Measurements from ENCODE around the gene CRTC1.

CRTC1 gene

DNA sequence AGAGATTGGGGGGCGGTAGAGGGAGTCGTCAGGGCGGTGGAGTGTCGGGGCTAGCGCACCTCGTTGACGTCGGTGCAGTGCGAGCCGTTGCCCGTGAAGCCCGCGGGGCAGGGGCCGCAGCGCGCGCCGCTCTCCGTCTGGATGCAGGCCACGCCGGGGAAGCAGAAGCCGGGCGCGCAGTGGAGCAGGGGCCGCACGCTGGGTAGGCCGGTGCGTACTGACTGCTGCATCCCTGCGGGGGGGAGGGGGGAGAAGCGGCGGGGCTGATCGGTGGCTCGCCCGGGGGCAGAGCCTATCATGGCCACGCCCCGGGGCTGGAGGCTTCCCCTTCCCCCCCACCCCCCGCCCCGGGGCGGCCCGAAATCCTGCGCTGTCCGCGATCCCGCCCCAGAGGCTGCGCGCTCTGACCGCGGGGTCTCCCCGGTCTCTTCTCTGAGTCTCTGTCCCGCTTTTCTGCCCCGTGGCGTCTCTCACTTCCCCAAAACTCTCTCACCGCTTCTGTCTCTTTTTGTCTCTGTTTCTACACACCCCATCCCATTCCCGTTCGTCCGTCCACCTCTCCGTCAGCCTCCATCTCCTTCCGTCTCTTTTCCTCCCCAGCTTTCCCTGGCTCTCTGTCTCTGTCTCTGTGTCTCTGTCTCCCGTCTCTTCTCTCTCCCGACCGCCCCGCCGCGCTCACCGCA lies 106.5 kb downstream of the CRTC1 start:
- TF ChIP-seq ZNF565 (CRISPR knock-in tag; conservative IDR thresholded peaks at IDR 0.05; ENCODE audit: low read depth) (no peak), PPARA (CRISPR knock-in tag; IDR thresholded peaks at IDR 0.05; ENCODE audit: borderline replicate concordance) (no peak), ZFP30 (CRISPR knock-in tag; IDR thresholded peaks at IDR 0.05) (no peak), BACH2 (CRISPR knock-in tag; IDR thresholded peaks at IDR 0.05; ENCODE audit: borderline replicate concordance) (no peak), ZFP3 (CRISPR knock-in tag; IDR thresholded peaks at IDR 0.05) (no peak), ZC3H10 (CRISPR knock-in tag; IDR thresholded peaks at IDR 0.05) (no peak), SNAI2 (CRISPR knock-in tag; IDR thresholded peaks at IDR 0.05) (no peak)
- TF ChIP-seq, protein P1, sequence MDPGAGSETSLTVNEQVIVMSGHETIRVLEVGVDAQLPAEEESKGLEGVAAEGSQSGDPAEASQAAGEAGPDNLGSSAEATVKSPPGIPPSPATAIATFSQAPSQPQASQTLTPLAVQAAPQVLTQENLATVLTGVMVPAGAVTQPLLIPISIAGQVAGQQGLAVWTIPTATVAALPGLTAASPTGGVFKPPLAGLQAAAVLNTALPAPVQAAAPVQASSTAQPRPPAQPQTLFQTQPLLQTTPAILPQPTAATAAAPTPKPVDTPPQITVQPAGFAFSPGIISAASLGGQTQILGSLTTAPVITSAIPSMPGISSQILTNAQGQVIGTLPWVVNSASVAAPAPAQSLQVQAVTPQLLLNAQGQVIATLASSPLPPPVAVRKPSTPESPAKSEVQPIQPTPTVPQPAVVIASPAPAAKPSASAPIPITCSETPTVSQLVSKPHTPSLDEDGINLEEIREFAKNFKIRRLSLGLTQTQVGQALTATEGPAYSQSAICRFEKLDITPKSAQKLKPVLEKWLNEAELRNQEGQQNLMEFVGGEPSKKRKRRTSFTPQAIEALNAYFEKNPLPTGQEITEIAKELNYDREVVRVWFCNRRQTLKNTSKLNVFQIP (CRISPR knock-in tag; IDR thresholded peaks at IDR 0.05; ENCODE audit: borderline replicate concordance, low read depth) = no peak

GRCh38 chr19:18790566-18791314 lies 107.3 kb downstream of the CRTC1 start, which contains the start of gene COMP:
Gene COMP (minus strand): TSS chr19:18791305. CDS start chr19:18791269, 36 bp downstream.
- no peak; the same call in 1 of the 3 replicates for ATAC-seq
- TF ChIP-seq, protein P2, sequence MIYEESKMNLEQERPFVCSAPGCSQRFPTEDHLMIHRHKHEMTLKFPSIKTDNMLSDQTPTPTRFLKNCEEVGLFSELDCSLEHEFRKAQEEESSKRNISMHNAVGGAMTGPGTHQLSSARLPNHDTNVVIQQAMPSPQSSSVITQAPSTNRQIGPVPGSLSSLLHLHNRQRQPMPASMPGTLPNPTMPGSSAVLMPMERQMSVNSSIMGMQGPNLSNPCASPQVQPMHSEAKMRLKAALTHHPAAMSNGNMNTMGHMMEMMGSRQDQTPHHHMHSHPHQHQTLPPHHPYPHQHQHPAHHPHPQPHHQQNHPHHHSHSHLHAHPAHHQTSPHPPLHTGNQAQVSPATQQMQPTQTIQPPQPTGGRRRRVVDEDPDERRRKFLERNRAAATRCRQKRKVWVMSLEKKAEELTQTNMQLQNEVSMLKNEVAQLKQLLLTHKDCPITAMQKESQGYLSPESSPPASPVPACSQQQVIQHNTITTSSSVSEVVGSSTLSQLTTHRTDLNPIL (CRISPR knock-in tag; IDR thresholded peaks at IDR 0.05; ENCODE audit: low read depth) = no peak
- TF ChIP-seq BACH2 (CRISPR knock-in tag; IDR thresholded peaks at IDR 0.05; ENCODE audit: borderline replicate concordance) = no peak

More for the DNA sequence above, 106.5 kb downstream of the CRTC1 start:
- ATAC-seq = 0 out of 3 replicates have a peak, but pooled peaks have one; percentile 3

GRCh38 chr19:18791315-18791678 lies 107.8 kb downstream of the CRTC1 start:
- ATAC-seq = no peak
- no peak for TF ChIP-seq TOX (CRISPR knock-in tag; IDR thresholded peaks at IDR 0.05; ENCODE audit: borderline replicate concordance)
- TF ChIP-seq CSDC2 (CRISPR knock-in tag; IDR thresholded peaks at IDR 0.05) = no peak
- no peak for TF ChIP-seq SNAI2 (CRISPR knock-in tag; IDR thresholded peaks at IDR 0.05)
- no peak for TF ChIP-seq ZNF8 (CRISPR knock-in tag; IDR thresholded peaks at IDR 0.05)

DNA sequence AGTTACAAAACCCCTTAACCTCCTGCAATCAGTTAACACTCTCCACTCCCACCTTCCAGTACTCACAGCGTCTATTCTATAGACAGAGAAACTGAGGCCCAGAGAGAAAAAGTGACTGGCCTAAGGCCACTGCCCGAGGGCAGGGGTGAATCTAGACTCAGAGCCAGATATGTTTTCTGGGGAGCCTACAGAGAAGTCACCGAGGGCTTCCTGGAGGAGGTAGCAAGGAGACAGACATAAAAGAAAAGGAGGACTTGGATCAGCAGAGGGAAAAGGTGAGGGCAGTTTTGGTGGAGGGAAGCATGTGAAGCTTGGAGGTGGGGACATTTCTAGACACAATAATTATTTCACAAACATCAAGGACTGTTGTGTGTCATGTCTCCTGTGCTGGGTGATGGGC lies 109.2 kb downstream of the CRTC1 start:
- TF ChIP-seq RARB (CRISPR knock-in tag; IDR thresholded peaks at IDR 0.05) = no peak
- no peak for TF ChIP-seq ZNF70 (CRISPR knock-in tag; IDR thresholded peaks at IDR 0.05)
- TF ChIP-seq, protein P2 (CRISPR knock-in tag; IDR thresholded peaks at IDR 0.05; ENCODE audit: low read depth) = no peak
- TF ChIP-seq OSR1 (CRISPR knock-in tag; IDR thresholded peaks at IDR 0.05) = no peak
- TF ChIP-seq CSRNP3 (CRISPR knock-in tag; IDR thresholded peaks at IDR 0.05) = no peak
- TF ChIP-seq SNAI2 (CRISPR knock-in tag; IDR thresholded peaks at IDR 0.05) = no peak
- no peak for TF ChIP-seq TOX (CRISPR knock-in tag; IDR thresholded peaks at IDR 0.05; ENCODE audit: borderline replicate concordance)
- no peak for TF ChIP-seq ZFP30 (CRISPR knock-in tag; IDR thresholded peaks at IDR 0.05)
- TF ChIP-seq ZC3H10 (CRISPR knock-in tag; IDR thresholded peaks at IDR 0.05) = no peak
- TF ChIP-seq BACH2 (CRISPR knock-in tag; IDR thresholded peaks at IDR 0.05; ENCODE audit: borderline replicate concordance) = no peak
- no peak for TF ChIP-seq PPARA (CRISPR knock-in tag; IDR thresholded peaks at IDR 0.05; ENCODE audit: borderline replicate concordance)
- TF ChIP-seq ZNF565 (CRISPR knock-in tag; conservative IDR thresholded peaks at IDR 0.05; ENCODE audit: low read depth) = no peak
- no peak for TF ChIP-seq ARNTL (CRISPR knock-in tag; IDR thresholded peaks at IDR 0.05; ENCODE audit: borderline replicate concordance, low read depth)
- no peak for TF ChIP-seq ISL1 (CRISPR knock-in tag; IDR thresholded peaks at IDR 0.05)
- no peak for TF ChIP-seq TSHZ2 (CRISPR knock-in tag; IDR thresholded peaks at IDR 0.05)
- TF ChIP-seq, protein P1 (CRISPR knock-in tag; IDR thresholded peaks at IDR 0.05; ENCODE audit: borderline replicate concordance, low read depth) = no peak
- no peak for TF ChIP-seq ZFP3 (CRISPR knock-in tag; IDR thresholded peaks at IDR 0.05)
- no peak for TF ChIP-seq PATZ1 (CRISPR knock-in tag; IDR thresholded peaks at IDR 0.05; ENCODE audit: borderline replicate concordance)
- TF ChIP-seq ESRRG (CRISPR knock-in tag; IDR thresholded peaks at IDR 0.05) = no peak
- TF ChIP-seq ZNF8 (CRISPR knock-in tag; IDR thresholded peaks at IDR 0.05) = no peak
- ATAC-seq = no peak

Data from SK-N-SH treated with all-trans-retinoic acid at 6 μM for 48 hours (cell line).